ENCODE results near the gene SAE1.

The SAE1 gene

GRCh38 chr19:47195434-47195833 is 64.8 kb downstream of the SAE1 start:
- in situ Hi-C loops (cut with HindIII; ENCODE audit: low pct_unique_long_range_greater_than_20kb, low sequenced_read_pairs), result no loop called here
- TF ChIP-seq JUND (IDR thresholded peaks at IDR 0.05; ENCODE audit: low read depth), result no peak
- DNase-seq (ENCODE audit: low read depth in 1 of 2, low spot score in 1 of 2), result no peak

GRCh38 chr19:47197141-47197540 is 66.5 kb downstream of the SAE1 start:
- no peak for TF ChIP-seq JUND (IDR thresholded peaks at IDR 0.05; ENCODE audit: low read depth)
- in situ Hi-C loops (cut with HindIII; ENCODE audit: low pct_unique_long_range_greater_than_20kb, low sequenced_read_pairs), result no loop called here
- DNase-seq (ENCODE audit: low read depth in 1 of 2, low spot score in 1 of 2), result no peak

- DNase-seq (ENCODE audit: low read depth in 1 of 2, low spot score in 1 of 2), result no peak
- no peak for TF ChIP-seq JUND (IDR thresholded peaks at IDR 0.05; ENCODE audit: low read depth)
- in situ Hi-C loops (cut with HindIII; ENCODE audit: low pct_unique_long_range_greater_than_20kb, low sequenced_read_pairs), result no loop called here
Observed at GRCh38 chr19:47200530-47200929, 69.9 kb downstream of the SAE1 start.

GRCh38 chr19:47203254-47203653 is 72.6 kb downstream of the SAE1 start:
- in situ Hi-C loops (cut with HindIII; ENCODE audit: low pct_unique_long_range_greater_than_20kb, low sequenced_read_pairs), result no loop called here
- no peak for TF ChIP-seq JUND (IDR thresholded peaks at IDR 0.05; ENCODE audit: low read depth)
- no peak for DNase-seq (ENCODE audit: low read depth in 1 of 2, low spot score in 1 of 2)

GRCh38 chr19:47209319-47210179 is 78.9 kb downstream of the SAE1 start:
- no peak for DNase-seq (ENCODE audit: low read depth in 1 of 2, low spot score in 1 of 2)
- no peak for TF ChIP-seq JUND (IDR thresholded peaks at IDR 0.05; ENCODE audit: low read depth)
- in situ Hi-C loops (cut with HindIII; ENCODE audit: low pct_unique_long_range_greater_than_20kb, low sequenced_read_pairs), result no loop called here

GRCh38 chr19:47210180-47210490 is 79.5 kb downstream of the SAE1 start:
- in situ Hi-C loops (cut with HindIII; ENCODE audit: low pct_unique_long_range_greater_than_20kb, low sequenced_read_pairs), result no loop called here
- TF ChIP-seq JUND (IDR thresholded peaks at IDR 0.05; ENCODE audit: low read depth), result no peak
- no peak for DNase-seq (ENCODE audit: low read depth in 1 of 2, low spot score in 1 of 2)

- no peak for TF ChIP-seq JUND (IDR thresholded peaks at IDR 0.05; ENCODE audit: low read depth)
- in situ Hi-C loops (cut with HindIII; ENCODE audit: low pct_unique_long_range_greater_than_20kb, low sequenced_read_pairs), result no loop called here
- peak in 1 of 2 experiments; percentile 76 for DNase-seq (ENCODE audit: low read depth in 1 of 2, low spot score in 1 of 2)
Observed at GRCh38 chr19:47210689-47211316, 80.2 kb downstream of the SAE1 start.

GRCh38 chr19:47215581-47215980 is 84.9 kb downstream of the SAE1 start:
- no peak for TF ChIP-seq JUND (IDR thresholded peaks at IDR 0.05; ENCODE audit: low read depth)
- in situ Hi-C loops (cut with HindIII; ENCODE audit: low pct_unique_long_range_greater_than_20kb, low sequenced_read_pairs), result no loop called here

GRCh38 chr19:47221080-47221841 is 90.6 kb downstream of the SAE1 start:
- no peak for TF ChIP-seq JUND (IDR thresholded peaks at IDR 0.05; ENCODE audit: low read depth)
- DNase-seq (ENCODE audit: low read depth in 1 of 2, low spot score in 1 of 2), result no peak
- in situ Hi-C loops (cut with HindIII; ENCODE audit: low pct_unique_long_range_greater_than_20kb, low sequenced_read_pairs), result no loop called here

More at GRCh38 chr19:47215581-47215980, 84.9 kb downstream of the SAE1 start:
- DNase-seq (ENCODE audit: low read depth in 1 of 2, low spot score in 1 of 2), result no peak

GRCh38 chr19:47221890-47222289 is 91.3 kb downstream of the SAE1 start:
- DNase-seq (ENCODE audit: low read depth in 1 of 2, low spot score in 1 of 2), result no peak
- no peak for TF ChIP-seq JUND (IDR thresholded peaks at IDR 0.05; ENCODE audit: low read depth)
- in situ Hi-C loops (cut with HindIII; ENCODE audit: low pct_unique_long_range_greater_than_20kb, low sequenced_read_pairs), result no loop called here

- in situ Hi-C loops (cut with HindIII; ENCODE audit: low pct_unique_long_range_greater_than_20kb, low sequenced_read_pairs), result no loop called here
- DNase-seq (ENCODE audit: low read depth in 1 of 2, low spot score in 1 of 2), result peak; percentile 85 to 88
- TF ChIP-seq JUND (IDR thresholded peaks at IDR 0.05; ENCODE audit: low read depth), result no peak
Observed at GRCh38 chr19:47225746-47226425, 95.3 kb downstream of the SAE1 start.
